DOHH2 (cell line): ENCODE results near the gene MACIR.

Source experiments
- CTCF ChIP-seq: fragments of 200-600 bp; sonication (generic); IDR thresholded peaks from one replicate; pipeline ENCODE4 v1.5.1; 2014; ENCODE audit warnings: antibody characterized with exemption, mild to moderate bottlenecking, low read depth, low read length; ENCODE audit not compliant: poor library complexity, severe bottlenecking
- EZH2phosphoT487 ChIP-seq: fragments of 200-600 bp; sonication (generic); IDR thresholded peaks from 2 replicates; pipeline ENCODE4 v1.6.1; 2017; ENCODE audit warnings: borderline replicate concordance, mild to moderate bottlenecking, antibody characterized with exemption, low read length, moderate library complexity, mixed read lengths

- TF ChIP-seq CTCF (no peak), EZH2phosphoT487 (no peak)
These were observed 30.0 kb upstream of the MACIR start for GRCh38 chr5:103228588-103228987.
